Measurements from ENCODE around the gene WSCD2. TPM values are rescaled to one million over a fixed set of nuclear protein-coding genes. Genes with fewer than 3 reads are reported as not detected.

Gene WSCD2
- total and polyA plus RNA-seq, 2 of the 4 experiments (the other 2 are of a cell fraction) = not detected

DNA sequence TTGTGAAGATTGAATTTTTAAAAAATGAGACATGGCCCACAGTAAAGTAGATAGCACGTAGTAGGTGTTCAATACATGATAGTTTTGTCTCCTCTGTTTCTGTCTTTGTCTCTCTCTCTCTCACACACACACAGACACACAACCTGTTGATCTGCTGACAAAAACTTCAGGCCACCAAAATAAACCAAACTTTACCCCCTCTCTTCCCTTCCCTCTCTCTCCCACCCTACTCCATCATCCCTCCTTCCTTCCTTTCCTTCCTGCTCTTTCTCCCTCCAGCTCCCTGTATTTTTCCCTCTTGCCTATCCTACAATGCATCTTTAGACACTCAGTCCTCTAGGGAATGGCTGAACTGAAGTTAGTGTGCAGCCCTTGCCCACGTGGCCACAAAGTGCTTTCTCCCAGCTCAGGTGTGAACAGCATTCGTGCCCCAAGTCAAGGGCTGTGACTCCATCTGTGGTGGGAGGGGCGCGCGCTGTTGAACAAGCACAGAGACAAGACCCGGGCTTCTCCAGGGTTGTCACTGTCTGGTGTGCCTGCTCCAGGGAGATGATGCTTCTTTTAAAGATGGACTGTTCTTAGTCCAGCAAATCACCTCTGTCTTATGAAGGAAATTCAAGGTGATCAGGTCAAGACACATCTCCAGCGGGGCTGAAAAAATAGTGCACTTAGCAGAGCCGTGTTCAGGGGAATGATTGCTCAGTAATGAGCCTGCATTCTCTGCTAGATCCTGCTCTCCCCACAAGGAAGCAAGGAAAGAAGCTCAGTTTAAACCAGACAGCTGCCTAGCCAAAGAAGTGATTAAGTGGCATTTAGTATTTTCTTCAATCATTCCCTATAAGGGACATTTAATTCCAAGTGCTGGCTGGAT lies 75.3 kb downstream of the WSCD2 start (continued):
- TF ChIP-seq, protein P1, sequence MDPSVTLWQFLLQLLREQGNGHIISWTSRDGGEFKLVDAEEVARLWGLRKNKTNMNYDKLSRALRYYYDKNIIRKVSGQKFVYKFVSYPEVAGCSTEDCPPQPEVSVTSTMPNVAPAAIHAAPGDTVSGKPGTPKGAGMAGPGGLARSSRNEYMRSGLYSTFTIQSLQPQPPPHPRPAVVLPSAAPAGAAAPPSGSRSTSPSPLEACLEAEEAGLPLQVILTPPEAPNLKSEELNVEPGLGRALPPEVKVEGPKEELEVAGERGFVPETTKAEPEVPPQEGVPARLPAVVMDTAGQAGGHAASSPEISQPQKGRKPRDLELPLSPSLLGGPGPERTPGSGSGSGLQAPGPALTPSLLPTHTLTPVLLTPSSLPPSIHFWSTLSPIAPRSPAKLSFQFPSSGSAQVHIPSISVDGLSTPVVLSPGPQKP (IDR thresholded peaks at IDR 0.05; ENCODE audit: borderline replicate concordance, low read depth, low read length) = no peak

DNA sequence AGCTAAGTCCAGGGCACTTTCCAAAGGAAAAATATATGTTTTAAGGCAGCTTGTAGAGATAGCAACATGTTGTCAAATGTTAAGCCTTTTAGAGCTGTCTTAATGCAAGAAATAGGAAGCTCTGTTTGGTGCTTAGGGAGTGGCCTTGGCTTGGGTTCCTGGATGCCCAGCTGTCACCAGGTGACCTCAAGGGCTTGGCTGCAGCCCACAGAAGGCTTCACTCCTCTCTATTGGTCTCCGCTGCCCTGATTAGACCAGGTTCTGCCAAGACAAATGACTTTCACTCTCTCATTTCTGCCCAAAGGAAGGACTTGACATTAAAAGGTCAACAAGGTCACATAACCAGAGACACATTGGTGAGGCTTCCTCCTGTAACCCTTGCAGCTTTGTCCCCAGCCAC lies 76.8 kb downstream of the WSCD2 start:
- in situ Hi-C loops (cut with MboI; ENCODE audit: low sequenced_read_pairs) = no loop called here

More for the DNA sequence above, 76.8 kb downstream of the WSCD2 start:
- H2AK9ac ChIP-seq (replicated peaks; ENCODE audit: low read depth, low read length, poor library complexity) = no peak overlapping the region
- H3K27ac ChIP-seq (ENCODE audit: insufficient read depth, low read length) = no peak overlapping the region
- H2BK15ac ChIP-seq (ENCODE audit: low read depth, low read length) = no peak overlapping the region
- no peak overlapping the region for H4K8ac ChIP-seq (ENCODE audit: low read depth in 2 of 2, low read length in 2 of 2)
- H2AK5ac ChIP-seq (ENCODE audit: low read depth, low read length) = no peak overlapping the region
- no peaks in the 10 kb centered on the region; the same call in 1 of the 2 replicates for H3K9me3 ChIP-seq (ENCODE audit: control insufficient read depth, insufficient read depth, low read length)
- H2BK5ac ChIP-seq (ENCODE audit: low read depth, low read length, poor library complexity, severe bottlenecking) = no peak overlapping the region
- no peak overlapping the region for H3K4me3 ChIP-seq (ENCODE audit: insufficient read depth, low read depth, low read length)
- H3K79me1 ChIP-seq (ENCODE audit: low read depth in 1 of 2, low read length in 2 of 2) = no peaks in the 10 kb centered on the region
- no peak overlapping the region for H2AFZ ChIP-seq (replicated peaks; ENCODE audit: low read length, poor library complexity)
- H3K9ac ChIP-seq (ENCODE audit: low read depth, low read length) = no peak overlapping the region
- H3K27me3 ChIP-seq (ENCODE audit: control insufficient read depth, insufficient read depth, low read length) = no peaks in the 10 kb centered on the region
- no peak overlapping the region for H3K18ac ChIP-seq (ENCODE audit: low read depth, low read length)
- no peak overlapping the region for H2BK20ac ChIP-seq (ENCODE audit: low read depth, low read length)
- ChIA-PET CTCF (no interaction called here), POLR2A (ENCODE audit: unreplicated experiment) (no interaction called here)
- TF ChIP-seq MAZ (IDR thresholded peaks at IDR 0.05; ENCODE audit: borderline replicate concordance, low read depth, low read length) (no peak), CHD1 (IDR thresholded peaks at IDR 0.05; ENCODE audit: low read depth, low read length) (no peak), BHLHE40 (IDR thresholded peaks at IDR 0.05; ENCODE audit: low read depth, low read length) (no peak), POLR2A (IDR thresholded peaks at IDR 0.05; ENCODE audit: low read depth, low read length) (no peak), SMC3 (IDR thresholded peaks at IDR 0.05; ENCODE audit: low read depth, low read length) (no peak), FOS (IDR thresholded peaks at IDR 0.05; ENCODE audit: low read depth, low read length) (no peak), RFX5 (IDR thresholded peaks at IDR 0.05; ENCODE audit: low read depth, low read length) (no peak), MXI1 (IDR thresholded peaks at IDR 0.05; ENCODE audit: borderline replicate concordance, low read depth, low read length) (no peak)
- TF ChIP-seq, protein P2, sequence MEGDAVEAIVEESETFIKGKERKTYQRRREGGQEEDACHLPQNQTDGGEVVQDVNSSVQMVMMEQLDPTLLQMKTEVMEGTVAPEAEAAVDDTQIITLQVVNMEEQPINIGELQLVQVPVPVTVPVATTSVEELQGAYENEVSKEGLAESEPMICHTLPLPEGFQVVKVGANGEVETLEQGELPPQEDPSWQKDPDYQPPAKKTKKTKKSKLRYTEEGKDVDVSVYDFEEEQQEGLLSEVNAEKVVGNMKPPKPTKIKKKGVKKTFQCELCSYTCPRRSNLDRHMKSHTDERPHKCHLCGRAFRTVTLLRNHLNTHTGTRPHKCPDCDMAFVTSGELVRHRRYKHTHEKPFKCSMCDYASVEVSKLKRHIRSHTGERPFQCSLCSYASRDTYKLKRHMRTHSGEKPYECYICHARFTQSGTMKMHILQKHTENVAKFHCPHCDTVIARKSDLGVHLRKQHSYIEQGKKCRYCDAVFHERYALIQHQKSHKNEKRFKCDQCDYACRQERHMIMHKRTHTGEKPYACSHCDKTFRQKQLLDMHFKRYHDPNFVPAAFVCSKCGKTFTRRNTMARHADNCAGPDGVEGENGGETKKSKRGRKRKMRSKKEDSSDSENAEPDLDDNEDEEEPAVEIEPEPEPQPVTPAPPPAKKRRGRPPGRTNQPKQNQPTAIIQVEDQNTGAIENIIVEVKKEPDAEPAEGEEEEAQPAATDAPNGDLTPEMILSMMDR (conservative IDR thresholded peaks at IDR 0.05; ENCODE audit: low read depth, low read length) = no peak
- no peak overlapping the region for H3K4me2 ChIP-seq (ENCODE audit: low read depth, low read length)
- H3K36me3 ChIP-seq (ENCODE audit: control insufficient read depth, insufficient read depth, low read length) = no peaks in the 10 kb centered on the region
- dilution Hi-C loops (cut with HindIII; ENCODE audit: low sequenced_read_pairs, unreplicated experiment) = no loop called here
- H3K14ac ChIP-seq (replicated peaks; ENCODE audit: low read depth, low read length) = no peak overlapping the region
- BruUV-seq (replicated peaks) = no TSS peak
- DNase-seq (no peak), ATAC-seq (ENCODE audit: low read depth) (no peak)
- H4K91ac ChIP-seq (ENCODE audit: insufficient read depth, low read depth, low read length) = no peak overlapping the region
- H3K4ac ChIP-seq (ENCODE audit: low read depth, low read length) = no peak overlapping the region
- H3K9me1 ChIP-seq (ENCODE audit: insufficient read depth, low read length) = no peaks in the 10 kb centered on the region
- no peak overlapping the region for H3K56ac ChIP-seq (ENCODE audit: extremely low read depth, insufficient read depth, low read length)
- H3K4me1 ChIP-seq (ENCODE audit: control insufficient read depth, insufficient read depth, low read length) = no peaks in the 10 kb centered on the region
- no peak overlapping the region for H3K23ac ChIP-seq (ENCODE audit: low read depth, low read length)
- intact Hi-C loops (cut with micrococcal nuclease) = no loop called here
- no peak overlapping the region for H2BK120ac ChIP-seq (ENCODE audit: low read depth, low read length)
- H4K5ac ChIP-seq (ENCODE audit: low read depth, low read length) = no peak overlapping the region
- H4K20me1 ChIP-seq (ENCODE audit: insufficient read depth, low read length) = no peaks in the 10 kb centered on the region
- WGBS, 2 experiments (ENCODE audit: extremely low coverage in 2 of 2, insufficient read length in 1 of 2) = no CpG with 5 or more reads among the region's 1 CpG

Data from IMR-90 (cell line).